ENCODE results near the gene TENT4A. TPM values are rescaled to one million over a fixed set of nuclear protein-coding genes. Genes with fewer than 3 reads are reported as not detected.

The TENT4A gene
- total and polyA plus RNA-seq, 10 of the 15 experiments (the other 5 are each of a cell fraction or from before 2014, with no cell fraction given): 1.4 to 30.6 (median 12.5) TPM

DNA sequence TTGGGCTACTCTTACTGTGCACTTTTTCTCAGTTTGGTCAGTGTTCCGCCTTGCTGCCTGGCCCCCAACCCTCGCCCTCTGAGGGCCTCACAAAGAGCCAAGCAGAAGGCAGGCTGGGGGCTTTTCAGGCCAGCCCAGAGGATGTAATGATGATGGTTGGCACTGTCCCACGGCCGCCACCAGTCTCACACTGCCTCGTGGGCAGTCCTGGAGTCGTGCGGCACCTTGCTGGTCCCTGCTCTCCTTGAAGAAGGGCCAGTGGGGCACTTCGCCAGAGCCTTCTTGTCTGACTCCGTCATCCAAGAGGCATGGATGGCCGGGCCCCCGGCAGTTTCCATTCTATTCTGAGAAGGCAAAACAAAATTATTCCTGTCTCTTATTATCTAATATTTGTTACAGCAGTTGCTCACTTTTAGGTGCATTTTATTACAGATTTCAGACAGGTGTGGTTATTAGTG, 21.0 kb downstream of the TENT4A start:
- no peaks in the 10 kb centered on the region for H3K27me3 ChIP-seq (replicated peaks in 1 of 2; ENCODE audit: control insufficient read depth in 2 of 2, insufficient read depth in 2 of 2, low read length in 1 of 2)
- BruUV-seq (replicated peaks): no TSS peak
- H3K4me1 ChIP-seq (ENCODE audit: control insufficient read depth, insufficient read depth, low read length): peaks cover 78% of the 10 kb centered on the region
- in situ Hi-C loops (cut with MboI): loop anchor here (10.0 kb wide), 3 partner anchors 359 to 979 kb away; partner anchors contain the start of gene MED10
- no peak for DNase-seq (ENCODE audit: low read depth, low spot score)
- H3K9me3 ChIP-seq (replicated peaks; ENCODE audit: control insufficient read depth, insufficient read depth, low read length): no peaks in the 10 kb centered on the region
- WGBS (ENCODE audit: insufficient coverage, insufficient replicate concordance, low lambda C conversion rate, missing lambda C conversion rate): 83% methylated on average over 11 of the region's 11 CpGs
- TF ChIP-seq KDM1A (IDR thresholded peaks at IDR 0.05; ENCODE audit: borderline replicate concordance) (no peak), POU2F2 (IDR thresholded peaks at IDR 0.05; ENCODE audit: borderline replicate concordance, low read depth, low read length) (no peak), WRNIP1 (IDR thresholded peaks at IDR 0.05; ENCODE audit: borderline replicate concordance, low read depth, low read length) (no peak), NFXL1 (IDR thresholded peaks at IDR 0.05; ENCODE audit: borderline replicate concordance) (no peak), MTA2 (IDR thresholded peaks at IDR 0.05; ENCODE audit: low read depth) (no peak), LARP7 (IDR thresholded peaks at IDR 0.05) (no peak), BCL11A (IDR thresholded peaks at IDR 0.05; ENCODE audit: low read depth, low read length) (no peak), ZNF217 (IDR thresholded peaks at IDR 0.05) (no peak), MTA3 (IDR thresholded peaks at IDR 0.05; ENCODE audit: borderline replicate concordance, low read length) (no peak), KAT2A (conservative IDR thresholded peaks at IDR 0.05; ENCODE audit: control insufficient read depth, low read depth, low read length) (no peak), SREBF2 (IDR thresholded peaks at IDR 0.05; ENCODE audit: low read length) (no peak), SIN3A (IDR thresholded peaks at IDR 0.05; ENCODE audit: low read depth, low read length) (no peak), CHD1 (IDR thresholded peaks at IDR 0.05; ENCODE audit: low read depth, low read length) (no peak)
- TF ChIP-seq, protein P1, sequence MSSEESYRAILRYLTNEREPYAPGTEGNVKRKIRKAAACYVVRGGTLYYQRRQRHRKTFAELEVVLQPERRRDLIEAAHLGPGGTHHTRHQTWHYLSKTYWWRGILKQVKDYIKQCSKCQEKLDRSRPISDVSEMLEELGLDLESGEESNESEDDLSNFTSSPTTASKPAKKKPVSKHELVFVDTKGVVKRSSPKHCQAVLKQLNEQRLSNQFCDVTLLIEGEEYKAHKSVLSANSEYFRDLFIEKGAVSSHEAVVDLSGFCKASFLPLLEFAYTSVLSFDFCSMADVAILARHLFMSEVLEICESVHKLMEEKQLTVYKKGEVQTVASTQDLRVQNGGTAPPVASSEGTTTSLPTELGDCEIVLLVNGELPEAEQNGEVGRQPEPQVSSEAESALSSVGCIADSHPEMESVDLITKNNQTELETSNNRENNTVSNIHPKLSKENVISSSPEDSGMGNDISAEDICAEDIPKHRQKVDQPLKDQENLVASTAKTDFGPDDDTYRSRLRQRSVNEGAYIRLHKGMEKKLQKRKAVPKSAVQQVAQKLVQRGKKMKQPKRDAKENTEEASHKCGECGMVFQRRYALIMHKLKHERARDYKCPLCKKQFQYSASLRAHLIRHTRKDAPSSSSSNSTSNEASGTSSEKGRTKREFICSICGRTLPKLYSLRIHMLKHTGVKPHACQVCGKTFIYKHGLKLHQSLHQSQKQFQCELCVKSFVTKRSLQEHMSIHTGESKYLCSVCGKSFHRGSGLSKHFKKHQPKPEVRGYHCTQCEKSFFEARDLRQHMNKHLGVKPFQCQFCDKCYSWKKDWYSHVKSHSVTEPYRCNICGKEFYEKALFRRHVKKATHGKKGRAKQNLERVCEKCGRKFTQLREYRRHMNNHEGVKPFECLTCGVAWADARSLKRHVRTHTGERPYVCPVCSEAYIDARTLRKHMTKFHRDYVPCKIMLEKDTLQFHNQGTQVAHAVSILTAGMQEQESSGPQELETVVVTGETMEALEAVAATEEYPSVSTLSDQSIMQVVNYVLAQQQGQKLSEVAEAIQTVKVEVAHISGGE (CRISPR knock-in tag; IDR thresholded peaks at IDR 0.05): no peak
- TF ChIP-seq, protein P2, sequence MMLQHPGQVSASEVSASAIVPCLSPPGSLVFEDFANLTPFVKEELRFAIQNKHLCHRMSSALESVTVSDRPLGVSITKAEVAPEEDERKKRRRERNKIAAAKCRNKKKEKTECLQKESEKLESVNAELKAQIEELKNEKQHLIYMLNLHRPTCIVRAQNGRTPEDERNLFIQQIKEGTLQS (IDR thresholded peaks at IDR 0.05; ENCODE audit: borderline replicate concordance, extremely low read depth, low read depth, low read length): no peak
- peaks cover 86% of the 10 kb centered on the region for H3K79me2 ChIP-seq (ENCODE audit: control insufficient read depth, insufficient read depth, low read length)
- H3K9ac ChIP-seq (ENCODE audit: control insufficient read depth, insufficient read depth, low read length): no peak overlapping the region
- SMC1A ChIA-PET (ENCODE audit: uncharacterized antibody, unreplicated experiment): interaction anchor here (1.3 to 5.5 kb wide), 3 partner anchors 11 to 75 kb away, joined by 3 to 35 read pairs (median 6); no protein-coding TSS in a partner anchor
- RAD21 ChIA-PET (ENCODE audit: unreplicated experiment): interaction anchor here (1.3 to 3.4 kb wide), 2 partner anchors 12 to 16 kb away, joined by 3 to 21 read pairs; no protein-coding TSS in a partner anchor
- CTCF ChIA-PET: interaction anchor here (1.9 kb wide), 1 partner anchor 12 kb away, joined by 5 read pairs; no protein-coding TSS in a partner anchor
- ATAC-seq: no peak
- peak overlapping the region; percentile 99 for H3K27ac ChIP-seq (ENCODE audit: control insufficient read depth, insufficient read depth)
- no peak for FAIRE-seq
- POLR2A ChIA-PET: interaction anchor here (3.5 kb wide), 1 partner anchor 12 kb away, joined by 23 read pairs; no protein-coding TSS in a partner anchor
- no peak overlapping the region for H2AFZ ChIP-seq (ENCODE audit: control insufficient read depth, low read depth, low read length)
- peak overlapping the region; percentile 40; the same call in 1 of the 2 replicates for H3K4me3 ChIP-seq
- intact Hi-C loops (cut with micrococcal nuclease; ENCODE audit: unreplicated experiment): no loop called here
- H4K20me1 ChIP-seq (ENCODE audit: control insufficient read depth, insufficient read depth): no peaks in the 10 kb centered on the region
- peak overlapping the region; percentile 45 for H3K4me2 ChIP-seq (ENCODE audit: control insufficient read depth, insufficient read depth)
- H3K36me3 ChIP-seq (ENCODE audit: control insufficient read depth in 2 of 2, insufficient read depth in 2 of 2, low read length in 1 of 2): peaks cover 7 to 11% of the 10 kb centered on the region in 2 experiments; a peak in 3 of 4 replicates
